Posterior cingulate gyrus (tissue), 11 donors: ENCODE results near the gene OR6Q1.

ENCODE experiments used
- DNase-seq, 10 donors: peaks; one replicate each; pipeline versions ENCODE4 v3.0.0 to v3.0.0-alpha.2; 2020 to 2021; ENCODE audit warnings: mixed read lengths in 3 of 10
- intact Hi-C: fragments of 100-400 bp; cut with DNase I; formaldehyde crosslinking; loops from one replicate; pipeline ENCODE4 v1.15.1; 2023

Gene OR6Q1

GRCh38 chr11:58057481-58057880, 26.7 kb downstream of the OR6Q1 start:
- no peak for DNase-seq
- intact Hi-C loops = no loop called here

- peak in 3 of 10 donors; percentile 72 to 84 (median 82) for DNase-seq
- intact Hi-C loops = no loop called here
Measured at GRCh38 chr11:58058276-58059006, 27.7 kb downstream of the OR6Q1 start.

- intact Hi-C loops = no loop called here
- DNase-seq = no peak
Measured at GRCh38 chr11:58059007-58059350, 28.2 kb downstream of the OR6Q1 start.

GRCh38 chr11:58060535-58060934, 29.8 kb downstream of the OR6Q1 start:
- DNase-seq = no peak
- intact Hi-C loops = no loop called here

- intact Hi-C loops = no loop called here
Measured at GRCh38 chr11:58060939-58061672, 30.4 kb downstream of the OR6Q1 start.

GRCh38 chr11:58061813-58062212, 31.1 kb downstream of the OR6Q1 start:
- intact Hi-C loops = no loop called here

More at GRCh38 chr11:58060939-58061672, 30.4 kb downstream of the OR6Q1 start:
- no peak for DNase-seq

GRCh38 chr11:58067685-58068084, 36.9 kb downstream of the OR6Q1 start:
- intact Hi-C loops = no loop called here

More at GRCh38 chr11:58061813-58062212, 31.1 kb downstream of the OR6Q1 start:
- no peak for DNase-seq

GRCh38 chr11:58068655-58069054, 37.9 kb downstream of the OR6Q1 start:
- no peak for DNase-seq
- intact Hi-C loops = no loop called here

More at GRCh38 chr11:58067685-58068084, 36.9 kb downstream of the OR6Q1 start:
- DNase-seq = no peak

- no peak for DNase-seq
- intact Hi-C loops = no loop called here
Measured at GRCh38 chr11:58070585-58070984, 39.8 kb downstream of the OR6Q1 start.

- no peak for DNase-seq
Measured at GRCh38 chr11:58075781-58076180, 45.0 kb downstream of the OR6Q1 start.

More at GRCh38 chr11:58075781-58076180, 45.0 kb downstream of the OR6Q1 start:
- intact Hi-C loops = no loop called here
